ENCODE measurements around the gene PKP4.
A peak's percentile ranks its signal among the peaks of the same experiment; 100 is the strongest.
"Not testable (repeated sequence)": the region's sequence is repeated elsewhere in the genome, so short reads cannot be mapped to it uniquely, and the experiment has no call there.

Gene PKP4

GRCh38 chr2:158456309-158457066, at the start of gene PKP4, which contains the start of gene CCDC148:
TSS of gene PKP4 (plus strand) at chr2:158456952. CDS start at chr2:158533185, 76,233 bp downstream.
TSS of gene CCDC148 (minus strand) at chr2:158456753. CDS start at chr2:158456439, 314 bp downstream.
- intact Hi-C loops (cut with micrococcal nuclease): loop anchor here (5.0 kb wide), 1 partner anchor 434 kb away; no protein-coding TSS in a partner anchor
- Mint-ChIP-seq H3K4me3 (peak within 1 kb of the TSS; percentile 98), H3K4me1 (ENCODE audit: low read depth) (peaks cover 22% of the 10 kb centered on the region), H3K27ac (peak within 1 kb of the TSS; percentile 96), H3K36me3 (ENCODE audit: low read depth) (peaks cover 15% of the 10 kb centered on the region), H3K9me3 (no peaks in the 10 kb centered on the region), H3K27me3 (peaks cover 34% of the 10 kb centered on the region)

GRCh38 chr2:158407031-158407430, 49.7 kb upstream of the PKP4 start:
- intact Hi-C loops (cut with micrococcal nuclease): no loop called here
- Mint-ChIP-seq H3K27ac (no peak overlapping the region), H3K4me3 (no peak overlapping the region), H3K27me3 (no peaks in the 10 kb centered on the region), H3K9me3 (peaks cover 27% of the 10 kb centered on the region), H3K4me1 (ENCODE audit: low read depth) (no peaks in the 10 kb centered on the region), H3K36me3 (ENCODE audit: low read depth) (no peaks in the 10 kb centered on the region)

GRCh38 chr2:158410132-158410531, 46.6 kb upstream of the PKP4 start:
- H3K27me3 Mint-ChIP-seq: no peaks in the 10 kb centered on the region
- intact Hi-C loops (cut with micrococcal nuclease): no loop called here
- H3K9me3 Mint-ChIP-seq: peaks cover 30% of the 10 kb centered on the region
- H3K27ac Mint-ChIP-seq: no peak overlapping the region
- H3K36me3 Mint-ChIP-seq (ENCODE audit: low read depth): no peaks in the 10 kb centered on the region
- H3K4me1 Mint-ChIP-seq (ENCODE audit: low read depth): no peaks in the 10 kb centered on the region
- no peak overlapping the region for H3K4me3 Mint-ChIP-seq

- intact Hi-C loops (cut with micrococcal nuclease): no loop called here
- no peaks in the 10 kb centered on the region for H3K4me1 Mint-ChIP-seq (ENCODE audit: low read depth)
- H3K27me3 Mint-ChIP-seq: no peaks in the 10 kb centered on the region
- H3K4me3 Mint-ChIP-seq: no peak overlapping the region
- no peak overlapping the region for H3K27ac Mint-ChIP-seq
- H3K9me3 Mint-ChIP-seq: peaks cover 46% of the 10 kb centered on the region
- H3K36me3 Mint-ChIP-seq (ENCODE audit: low read depth): no peaks in the 10 kb centered on the region
These were observed 45.0 kb upstream of the PKP4 start for GRCh38 chr2:158411748-158412147.

GRCh38 chr2:158412206-158412605, 44.5 kb upstream of the PKP4 start:
- intact Hi-C loops (cut with micrococcal nuclease): no loop called here
- H3K27me3 Mint-ChIP-seq: no peaks in the 10 kb centered on the region
- peaks cover 48% of the 10 kb centered on the region for H3K9me3 Mint-ChIP-seq

GRCh38 chr2:158413581-158413980, 43.2 kb upstream of the PKP4 start:
- no peaks in the 10 kb centered on the region for H3K36me3 Mint-ChIP-seq (ENCODE audit: low read depth)
- no peak overlapping the region for H3K4me3 Mint-ChIP-seq
- no peaks in the 10 kb centered on the region for H3K27me3 Mint-ChIP-seq
- no peak overlapping the region for H3K27ac Mint-ChIP-seq
- intact Hi-C loops (cut with micrococcal nuclease): no loop called here
- H3K9me3 Mint-ChIP-seq: peaks cover 48% of the 10 kb centered on the region
- H3K4me1 Mint-ChIP-seq (ENCODE audit: low read depth): no peaks in the 10 kb centered on the region

More at GRCh38 chr2:158412206-158412605, 44.5 kb upstream of the PKP4 start:
- no peaks in the 10 kb centered on the region for H3K4me1 Mint-ChIP-seq (ENCODE audit: low read depth)
- H3K36me3 Mint-ChIP-seq (ENCODE audit: low read depth): no peaks in the 10 kb centered on the region
- H3K4me3 Mint-ChIP-seq: no peak overlapping the region
- H3K27ac Mint-ChIP-seq: no peak overlapping the region

GRCh38 chr2:158414538-158414937, 42.2 kb upstream of the PKP4 start:
- H3K36me3 Mint-ChIP-seq (ENCODE audit: low read depth): no peaks in the 10 kb centered on the region
- H3K4me3 Mint-ChIP-seq: no peak overlapping the region
- no peaks in the 10 kb centered on the region for H3K4me1 Mint-ChIP-seq (ENCODE audit: low read depth)
- intact Hi-C loops (cut with micrococcal nuclease): no loop called here
- H3K27ac Mint-ChIP-seq: no peak overlapping the region
- H3K9me3 Mint-ChIP-seq: peaks cover 46% of the 10 kb centered on the region
- no peaks in the 10 kb centered on the region for H3K27me3 Mint-ChIP-seq

- Mint-ChIP-seq H3K9me3 (peaks cover 53% of the 10 kb centered on the region), H3K27ac (no peak overlapping the region), H3K27me3 (no peaks in the 10 kb centered on the region), H3K36me3 (ENCODE audit: low read depth) (no peaks in the 10 kb centered on the region), H3K4me3 (no peak overlapping the region), H3K4me1 (ENCODE audit: low read depth) (no peaks in the 10 kb centered on the region)
- intact Hi-C loops (cut with micrococcal nuclease): no loop called here
These were observed 24.6 kb upstream of the PKP4 start for GRCh38 chr2:158432117-158432516.

GRCh38 chr2:158433716-158434115, 23.0 kb upstream of the PKP4 start:
- H3K4me3 Mint-ChIP-seq; intact Hi-C loops (cut with micrococcal nuclease); H3K27me3 Mint-ChIP-seq; H3K27ac Mint-ChIP-seq; H3K4me1 Mint-ChIP-seq (ENCODE audit: low read depth); H3K36me3 Mint-ChIP-seq (ENCODE audit: low read depth): not testable (repeated sequence)
- H3K9me3 Mint-ChIP-seq: peaks cover 42% of the 10 kb centered on the region

- H3K4me3 Mint-ChIP-seq; H3K36me3 Mint-ChIP-seq (ENCODE audit: low read depth); H3K4me1 Mint-ChIP-seq (ENCODE audit: low read depth); H3K27me3 Mint-ChIP-seq; H3K27ac Mint-ChIP-seq; intact Hi-C loops (cut with micrococcal nuclease): not testable (repeated sequence)
- peaks cover 23% of the 10 kb centered on the region for H3K9me3 Mint-ChIP-seq
These were observed 17.7 kb upstream of the PKP4 start for GRCh38 chr2:158439062-158439461.

- H3K27me3 Mint-ChIP-seq: no peaks in the 10 kb centered on the region
- no peaks in the 10 kb centered on the region for H3K36me3 Mint-ChIP-seq (ENCODE audit: low read depth)
- no peaks in the 10 kb centered on the region for H3K4me1 Mint-ChIP-seq (ENCODE audit: low read depth)
- H3K4me3 Mint-ChIP-seq: no peak overlapping the region
- intact Hi-C loops (cut with micrococcal nuclease): no loop called here
- H3K9me3 Mint-ChIP-seq: no peaks in the 10 kb centered on the region
- no peak overlapping the region for H3K27ac Mint-ChIP-seq
These were observed 13.1 kb upstream of the PKP4 start for GRCh38 chr2:158443606-158444005.

- H3K9me3 Mint-ChIP-seq: no peaks in the 10 kb centered on the region
- H3K4me1 Mint-ChIP-seq (ENCODE audit: low read depth): peaks cover 22% of the 10 kb centered on the region
- peak overlapping the region; percentile 98 for H3K4me3 Mint-ChIP-seq
- peaks cover 15% of the 10 kb centered on the region for H3K36me3 Mint-ChIP-seq (ENCODE audit: low read depth)
- H3K27ac Mint-ChIP-seq: peak overlapping the region; percentile 96
- intact Hi-C loops (cut with micrococcal nuclease): loop anchor here (5.0 kb wide), 1 partner anchor 435 kb away; no protein-coding TSS in a partner anchor
- H3K27me3 Mint-ChIP-seq: peaks cover 32% of the 10 kb centered on the region
These were observed 507 bp downstream of the PKP4 start for GRCh38 chr2:158457092-158457825.

GRCh38 chr2:158457826-158458616, 1.3 kb downstream of the PKP4 start:
- Mint-ChIP-seq H3K9me3 (no peaks in the 10 kb centered on the region), H3K27ac (peak overlapping the region; percentile 96), H3K36me3 (ENCODE audit: low read depth) (peaks cover 15% of the 10 kb centered on the region), H3K4me1 (ENCODE audit: low read depth) (peaks cover 22% of the 10 kb centered on the region), H3K27me3 (peaks cover 32% of the 10 kb centered on the region), H3K4me3 (peak overlapping the region; percentile 98)
- intact Hi-C loops (cut with micrococcal nuclease): loop anchor here (5.0 kb wide), 1 partner anchor 436 kb away; no protein-coding TSS in a partner anchor

- Mint-ChIP-seq H3K36me3 (ENCODE audit: low read depth) (peaks cover 15% of the 10 kb centered on the region), H3K27me3 (peaks cover 32% of the 10 kb centered on the region), H3K9me3 (no peaks in the 10 kb centered on the region), H3K27ac (no peak overlapping the region), H3K4me1 (ENCODE audit: low read depth) (peaks cover 22% of the 10 kb centered on the region), H3K4me3 (peak overlapping the region; percentile 98)
- intact Hi-C loops (cut with micrococcal nuclease): loop anchor here (5.0 kb wide), 1 partner anchor 436 kb away; no protein-coding TSS in a partner anchor
These were observed 1.8 kb downstream of the PKP4 start for GRCh38 chr2:158458617-158458920.
